Pancreas (tissue), 10 donors: Measurements from ENCODE around the gene ZNF487. TPM values are rescaled to one million over a fixed set of nuclear protein-coding genes. Genes with fewer than 3 reads are reported as not detected.

Source experiments
- ATAC-seq, 4 donors: fragments of 200-7000 bp; cut with Tn5 transposase; one replicate each; pipeline versions ENCODE4 v1.8.0 to v1.9.1; 2020; ENCODE audit warnings: mild to moderate bottlenecking in 4 of 4, moderate library complexity in 4 of 4
- DNase-seq, 6 donors: peaks; one replicate each; pipeline ENCODE4 v3.0.0-alpha.2; 2020
- FAIRE-seq: peaks from 2 replicates; lab custom pipeline; 2012; peaks lifted over from hg19 to GRCh38; lab: Jason Lieb, UNC
- H3K27ac ChIP-seq, 4 donors: fragments of 200-600 bp; sonication (generic); 1 replicate in 3 of 4; 2 replicates in 1 of 4; pipeline versions ENCODE4 v1.5.0 to v1.8.0; 2020
- H3K27me3 ChIP-seq, 4 donors: fragments of 200-600 bp; one replicate each; pipeline ENCODE4 v1.8.0; 2021
- H3K36me3 ChIP-seq, 3 donors: fragments of 200-600 bp; sonication (generic) in 1 of 3; one replicate each; pipeline versions ENCODE4 v1.5.0 to v1.8.0; 2020 to 2021
- H3K4me1 ChIP-seq, 3 donors: fragments of 200-600 bp; one replicate each; pipeline ENCODE4 v1.8.0; 2021
- H3K4me3 ChIP-seq, 4 donors: fragments of 200-600 bp; sonication (generic) in 2 of 4; one replicate each; pipeline versions ENCODE4 v1.5.0 to v1.8.0; 2020 to 2021
- H3K9me3 ChIP-seq, 4 donors: fragments of 200-600 bp; one replicate each; pipeline ENCODE4 v1.8.0; 2021
- CTCF ChIP-seq, 4 donors: fragments of 200-600 bp; sonication (generic) in 3 of 4; IDR thresholded peaks; one replicate each; pipeline versions ENCODE4 v1.5.0 to v1.8.0; 2021; ENCODE audit warnings: antibody characterized with exemption in 4 of 4
- WGBS, 2 donors: extraction: QIAGEN DNeasy Blood & Tissue Kit; methylation state at CpG; one replicate each; pipeline ENCODE4 v1.1.7; 2013; 5-methylcytosine and 5-hydroxymethylcytosine counted together
- intact Hi-C, 3 donors: fragments of 100-400 bp; cut with DNase I; formaldehyde crosslinking; loops; one replicate each; pipeline versions ENCODE4 v1.11.1 to v1.14.2; 2022
- polyA plus RNA-seq, 2 donors: library from polyadenylated mRNA; stranded (reverse); fragments of 200-250 nt; gene quantifications; one replicate each; pipeline ENCODE4 v1.2.3, GENCODE V29; 2013
- total RNA-seq, 6 donors: library from RNA; stranded (reverse); fragmentation: NEBNext Ultra II Directional in 4 of 6; extraction: Animal tissue kit (Norgen Biotek cat#: 25700) in 4 of 6; gene quantifications; one replicate each; pipeline versions ENCODE4 v1.2.1 to v1.2.4, GENCODE V29; 2021 to 2023
- donor health status: healthy with polysubstance abuse.
- donor health status: DM: no; HTN: no; CAD: no; lungs with moderate emphysema.
- donor health status: DM: no; HTN: no; CAD: no.
- donor health status: control.
- donor health status: control.
- donor health status: Bipolar disorder and iron deficiency.
- donor health status: DM: yes; HTN: yes; CAD: no.
- donor health status: DM: no; HTN: no; CAD: no.
- donor health status: DM: no; HTN: no; CAD: no.
- donor health status: DM: yes; HTN: yes; CAD: no.

The ZNF487 gene
- total and polyA plus RNA-seq, 8 donors = 0.85 to 5.0 (median 2.0) TPM

- ATAC-seq (no peak), DNase-seq (no peak), FAIRE-seq (no peak)
- Histone ChIP-seq H3K4me1 (peaks cover 16 to 29% (median 22%) of the 10 kb centered on the region in 3 donors), H3K36me3 (peaks cover 0 to 39% (median 11%) of the 10 kb centered on the region in 3 donors), H3K9me3 (no peaks in the 10 kb centered on the region), H3K27ac (no peak overlapping the region), H3K27me3 (no peaks in the 10 kb centered on the region), H3K4me3 (no peak overlapping the region)
- intact Hi-C loops = no loop called here
- no peak for TF ChIP-seq CTCF (IDR thresholded peaks at IDR 0.05)
- WGBS, 2 donors = 79 to 90% methylated on average over 6 of the region's 6 CpGs
Observed at GRCh38 chr10:43394868-43395267, 42.0 kb upstream of the ZNF487 start.

- H3K9me3 ChIP-seq = no peaks in the 10 kb centered on the region
- ATAC-seq = peak in 1 of 4 donors; percentile 1
- H3K4me3 ChIP-seq = peak overlapping the region; percentile 57 to 79 (median 61)
- H3K27ac ChIP-seq = peak overlapping the region; percentile 95 to 97 (median 96)
- peak in 2 of 6 donors; percentile 41 to 56 for DNase-seq
- 10 to 23% methylated on average over 18 of the region's 18 CpGs for WGBS, 2 donors
- no peak for FAIRE-seq
- intact Hi-C loops = no loop called here
- peaks cover 16 to 31% (median 22%) of the 10 kb centered on the region in 3 donors for H3K4me1 ChIP-seq
- TF ChIP-seq CTCF (IDR thresholded peaks at IDR 0.05) = no peak
- H3K36me3 ChIP-seq = peaks cover 0 to 37% (median 5%) of the 10 kb centered on the region in 3 donors
- H3K27me3 ChIP-seq = no peaks in the 10 kb centered on the region
Observed at GRCh38 chr10:43395571-43396060, 41.3 kb upstream of the ZNF487 start.

- 0 to 2% methylated on average over 53 to 71 of the region's 71 CpGs for WGBS, 2 donors
- Histone ChIP-seq H3K27me3 (no peaks in the 10 kb centered on the region), H3K36me3 (peaks cover 0 to 30% (median 0%) of the 10 kb centered on the region in 3 donors), H3K4me1 (peaks cover 16 to 31% (median 22%) of the 10 kb centered on the region in 3 donors), H3K4me3 (peak overlapping the region; percentile 57 to 79 (median 61)), H3K9me3 (no peaks in the 10 kb centered on the region), H3K27ac (peak overlapping the region; percentile 95 to 97 (median 96))
- no peak for TF ChIP-seq CTCF (IDR thresholded peaks at IDR 0.05)
- peak; percentile 79 to 90 (median 84) for DNase-seq
- FAIRE-seq = no peak
- ATAC-seq = peak; percentile 88 to 92 (median 90)
- intact Hi-C loops = no loop called here
Observed at GRCh38 chr10:43396061-43396927, 40.6 kb upstream of the ZNF487 start.

GRCh38 chr10:43396928-43397624, 39.8 kb upstream of the ZNF487 start:
- ATAC-seq (peak; percentile 83 to 91 (median 88)), DNase-seq (peak; percentile 86 to 94 (median 90)), FAIRE-seq (no peak)
- Histone ChIP-seq H3K27me3 (no peaks in the 10 kb centered on the region), H3K4me1 (peaks cover 16 to 31% (median 26%) of the 10 kb centered on the region in 3 donors), H3K27ac (peak overlapping the region; percentile 95 to 97 (median 96)), H3K9me3 (no peaks in the 10 kb centered on the region), H3K4me3 (peak overlapping the region; percentile 57 to 79 (median 61)), H3K36me3 (peaks cover 0 to 22% (median 0%) of the 10 kb centered on the region in 3 donors)
- TF ChIP-seq CTCF (IDR thresholded peaks at IDR 0.05) = no peak
- 1 to 2% methylated on average over 49 to 70 of the region's 70 CpGs for WGBS, 2 donors
- intact Hi-C loops = no loop called here
